Activated CD8-positive, alpha-beta memory T cell treated with anti-CD3 and anti-CD28 coated beads for 4 hours (primary cell): ENCODE results near the gene GNAO1.
"Not testable (repeated sequence)": the region's sequence is repeated elsewhere in the genome, so short reads cannot be mapped to it uniquely, and the experiment has no call there.

ENCODE experiments used
- DNase-seq, 2 donors: peaks; one replicate each; pipeline ENCODE4 v3.0.0-alpha.2; 2020; ENCODE audit warnings: low read depth in 2 of 2

The GNAO1 gene

DNA sequence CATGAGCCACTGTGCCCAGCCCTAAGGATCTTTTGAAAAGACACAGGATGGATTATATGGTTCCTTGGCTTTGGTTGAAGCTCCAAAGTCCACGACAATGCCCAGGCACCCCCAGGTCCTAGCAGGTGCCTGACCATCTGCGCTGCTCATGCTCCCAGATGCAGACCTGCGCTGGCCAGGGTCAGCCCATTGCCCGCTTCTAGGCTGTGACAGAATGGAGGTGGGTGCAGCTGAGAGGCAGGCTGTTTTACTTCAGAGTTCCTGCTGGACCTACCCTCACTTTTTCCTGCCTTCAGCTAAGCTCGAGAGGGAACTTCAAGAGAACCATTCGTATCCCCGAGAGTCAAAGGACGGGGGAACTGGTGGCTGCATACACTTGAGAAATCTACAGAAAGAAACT lies 173.6 kb downstream of the GNAO1 start:
- no peak for DNase-seq

DNA sequence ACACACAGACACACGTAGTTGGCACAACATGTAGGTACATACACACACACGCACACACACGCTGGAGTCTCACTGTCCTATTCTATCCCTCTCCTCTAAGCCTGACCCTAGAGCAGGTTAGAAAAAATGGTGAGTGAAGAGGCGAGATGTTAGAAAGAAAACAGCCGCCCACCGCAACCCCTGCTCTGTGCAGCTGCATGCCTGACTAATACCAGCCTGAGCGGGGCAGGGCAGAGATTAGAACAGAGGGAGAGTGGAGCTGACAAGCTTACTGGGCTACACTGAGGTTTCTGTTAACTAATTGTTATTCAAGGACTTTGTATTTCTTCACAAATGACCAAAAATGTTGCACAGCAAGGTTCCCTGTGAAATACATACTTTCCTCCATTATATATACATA lies 174.3 kb downstream of the GNAO1 start:
- no peak for DNase-seq

DNA sequence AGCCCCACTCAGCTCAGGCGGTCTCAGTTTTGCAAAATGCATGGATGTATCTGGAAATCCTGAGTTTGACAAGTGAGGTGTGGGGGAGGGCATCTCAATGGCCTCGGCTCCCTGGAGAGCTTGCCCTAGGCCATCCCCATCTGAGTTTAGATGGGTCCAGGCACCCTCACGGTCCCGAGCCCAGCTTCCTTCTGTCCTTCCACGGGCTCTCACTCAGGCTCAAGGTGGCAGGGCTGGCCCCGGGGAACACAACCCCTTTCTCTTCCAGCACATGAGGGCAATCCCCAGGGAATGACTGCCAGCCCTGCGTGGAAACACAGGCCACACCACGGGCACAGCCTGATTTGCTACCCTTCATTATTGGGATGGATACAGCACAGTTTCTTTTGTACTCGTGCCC lies 175.7 kb downstream of the GNAO1 start:
- DNase-seq, result no peak

DNA sequence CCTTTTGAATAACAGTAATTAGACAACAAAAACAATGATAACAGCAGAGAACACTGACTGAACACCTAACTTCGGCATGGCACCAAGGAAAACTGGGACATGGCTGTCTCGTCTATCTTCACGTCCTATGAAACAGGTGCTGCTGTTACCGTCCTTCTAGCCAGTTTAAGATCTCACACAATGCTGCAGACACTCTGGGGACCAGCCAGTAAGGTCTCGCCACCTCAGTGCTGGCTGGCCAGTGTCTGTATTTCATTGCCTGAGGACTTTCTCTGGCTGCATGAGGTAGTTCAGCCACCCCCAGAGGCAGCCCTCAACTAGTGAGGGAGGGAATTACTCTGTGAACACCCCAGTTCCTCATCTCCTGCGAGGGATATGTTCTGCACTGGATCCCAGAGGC lies 176.5 kb downstream of the GNAO1 start:
- DNase-seq, result no peak

DNA sequence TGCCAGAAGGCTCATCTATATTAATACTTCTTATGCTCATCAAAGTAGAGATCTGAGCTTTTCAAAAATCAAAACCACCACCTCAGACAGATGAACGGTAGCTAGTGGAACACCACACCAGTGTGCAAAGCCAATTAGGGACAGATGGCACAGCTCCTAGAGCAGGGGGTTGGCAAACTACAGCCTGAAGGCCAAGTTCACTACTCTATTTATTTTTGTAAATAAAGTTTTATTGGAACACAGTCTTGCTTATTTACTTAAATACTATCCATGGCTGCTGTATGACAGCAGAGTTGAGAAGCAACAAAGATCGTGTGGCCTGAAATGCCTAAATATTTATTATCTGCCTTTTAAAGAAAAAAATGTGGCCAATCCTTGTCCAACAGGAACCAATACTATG lies 177.3 kb downstream of the GNAO1 start:
- no peak for DNase-seq

DNA sequence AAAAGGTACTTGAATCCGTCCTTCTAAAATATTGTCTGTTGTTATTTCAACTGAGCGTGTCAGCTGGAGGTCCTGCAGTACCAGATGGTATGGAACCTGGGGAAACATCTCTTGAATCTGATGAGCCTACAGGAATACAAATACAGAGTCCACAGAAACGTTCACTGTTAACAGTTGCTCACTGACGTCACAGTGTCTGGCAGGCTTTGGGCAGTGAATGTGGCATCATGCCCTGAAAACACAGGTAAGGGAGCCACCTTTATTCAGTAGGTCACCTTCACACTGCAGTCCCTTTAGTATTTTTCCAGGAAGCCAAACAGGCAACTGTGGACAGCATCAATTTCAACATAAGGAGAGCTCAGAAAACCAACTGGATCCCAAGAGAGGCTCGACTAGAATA lies 177.9 kb downstream of the GNAO1 start:
- DNase-seq, result no peak

DNA sequence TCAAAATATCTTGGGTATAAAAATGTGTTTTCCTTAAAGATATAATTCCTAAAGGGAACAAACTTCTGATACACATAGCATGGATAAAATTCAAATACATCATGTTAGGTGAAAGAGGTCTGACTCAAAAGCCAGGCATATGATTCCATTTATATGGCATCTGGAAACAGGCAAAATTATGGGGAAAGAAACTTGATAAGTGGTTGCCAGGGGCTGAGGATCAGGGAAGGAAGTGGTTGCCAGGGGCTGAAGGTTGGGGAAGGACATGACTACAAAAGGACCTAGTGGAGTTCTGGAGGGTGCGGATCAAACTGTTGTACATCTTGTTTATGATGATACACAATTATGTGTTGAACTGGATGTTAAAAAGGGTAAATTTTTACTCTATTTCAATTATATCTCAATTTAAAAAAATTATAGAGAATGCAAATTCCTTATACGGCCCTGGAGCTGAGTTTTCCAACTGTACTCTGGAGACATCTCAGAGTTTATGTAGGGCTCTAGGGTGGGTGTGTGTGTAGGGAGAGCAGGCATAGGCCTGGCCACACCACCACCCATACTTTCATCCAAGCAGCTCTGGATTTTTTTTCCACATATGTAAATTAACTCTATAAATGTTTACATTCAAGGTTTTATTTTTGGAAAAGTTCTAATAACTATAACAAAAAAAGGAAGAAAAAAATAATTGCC lies 179.0 kb downstream of the GNAO1 start:
- no peak for DNase-seq

DNA sequence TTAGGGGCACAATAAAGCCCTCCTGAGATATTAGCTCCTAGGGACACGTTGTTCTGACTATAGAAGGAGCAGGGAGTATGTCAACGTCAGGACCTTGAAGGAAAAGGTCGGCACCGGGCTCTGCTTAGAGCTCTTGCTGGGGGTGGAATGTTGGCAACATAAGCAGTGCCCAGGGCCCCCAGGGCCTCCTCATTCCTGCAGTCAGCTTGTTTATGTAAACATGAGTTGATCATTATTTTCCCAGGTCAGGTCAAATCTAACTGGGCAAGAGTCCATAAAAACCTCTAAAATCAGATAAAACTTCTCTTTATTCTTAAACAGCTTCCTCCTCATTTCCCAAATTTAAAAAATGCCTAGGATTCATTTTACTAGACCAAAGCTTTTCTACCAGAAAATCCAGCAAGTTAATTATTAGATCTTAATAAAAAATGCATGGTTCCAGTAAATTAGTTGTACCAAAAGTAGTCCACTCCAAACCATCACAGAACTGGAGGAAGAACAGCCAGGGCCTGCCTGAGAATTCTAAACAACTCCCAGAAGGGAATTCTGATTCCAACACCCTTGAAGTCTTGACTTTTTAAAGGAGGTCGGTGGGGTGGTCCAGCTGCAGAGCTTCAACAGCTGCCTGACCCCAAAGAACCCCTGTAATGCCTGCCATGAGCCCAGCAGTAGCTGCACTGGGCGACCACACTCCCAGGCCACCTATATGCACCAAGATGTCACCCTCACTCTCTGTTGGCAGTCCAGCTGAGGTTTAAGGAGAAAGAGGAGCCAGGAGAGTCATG lies 179.8 kb downstream of the GNAO1 start:
- no peak for DNase-seq

DNA sequence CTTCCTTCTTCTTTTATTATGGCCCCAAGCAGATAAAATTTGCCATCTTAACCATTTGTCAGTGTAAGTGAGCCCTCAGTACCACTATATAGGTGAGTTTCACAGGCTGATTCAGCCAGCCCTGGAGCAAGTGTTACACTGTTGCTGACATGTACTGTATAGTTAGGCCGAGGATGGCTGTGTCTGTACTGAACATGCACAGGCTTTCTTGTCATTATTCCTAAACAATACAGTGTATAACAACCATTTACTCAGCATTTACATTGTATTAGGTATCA lies 180.3 kb downstream of the GNAO1 start:
- no peak for DNase-seq

DNA sequence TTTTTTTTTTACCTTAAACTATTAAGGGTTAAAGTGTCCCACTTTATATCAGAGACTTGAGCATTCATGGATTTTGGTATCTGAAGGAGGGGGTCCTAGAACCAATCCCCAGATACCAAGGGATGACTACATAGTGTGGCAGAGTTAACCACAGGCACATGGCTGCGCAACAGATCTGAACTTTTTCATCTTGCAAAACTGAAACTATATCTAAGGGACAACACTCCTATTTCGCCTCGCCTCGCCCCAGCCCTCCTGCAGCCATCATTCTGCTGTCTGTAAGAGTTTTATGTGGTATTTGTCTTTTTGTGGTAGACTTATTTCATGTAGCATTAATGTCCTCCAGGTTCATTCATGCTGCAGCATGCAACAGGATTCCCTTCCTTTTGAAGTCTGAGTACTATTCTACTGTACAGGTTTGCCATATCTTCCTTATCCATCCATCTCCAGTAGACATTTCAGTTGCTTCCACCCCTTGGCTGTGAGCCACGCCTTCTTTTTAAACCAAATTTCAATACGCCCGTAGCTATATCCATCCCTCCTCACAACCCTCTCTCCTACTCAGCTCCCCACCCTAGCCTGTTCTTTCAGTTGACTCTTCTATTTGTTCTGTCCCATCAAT lies 180.8 kb downstream of the GNAO1 start:
- DNase-seq, result no peak

DNA sequence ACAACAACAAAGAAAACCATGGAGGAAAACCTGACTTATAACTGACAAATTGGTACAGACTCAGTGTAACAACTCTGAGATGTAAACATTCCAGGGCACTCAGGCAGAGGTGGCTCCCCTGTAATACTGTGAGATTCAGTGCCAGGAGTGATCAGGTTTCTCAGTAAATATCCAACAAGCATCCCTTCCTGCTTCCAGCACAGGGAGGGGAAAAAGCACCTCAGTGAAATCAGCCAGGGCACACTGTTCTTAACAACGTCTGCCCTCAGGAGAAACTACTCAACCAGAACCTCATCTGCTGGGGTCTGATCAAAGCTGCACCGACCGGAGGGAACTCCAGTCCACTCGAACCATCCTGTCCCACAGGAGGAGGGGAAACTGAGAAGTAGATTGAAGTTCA lies 181.7 kb downstream of the GNAO1 start:
- no peak for DNase-seq

DNA sequence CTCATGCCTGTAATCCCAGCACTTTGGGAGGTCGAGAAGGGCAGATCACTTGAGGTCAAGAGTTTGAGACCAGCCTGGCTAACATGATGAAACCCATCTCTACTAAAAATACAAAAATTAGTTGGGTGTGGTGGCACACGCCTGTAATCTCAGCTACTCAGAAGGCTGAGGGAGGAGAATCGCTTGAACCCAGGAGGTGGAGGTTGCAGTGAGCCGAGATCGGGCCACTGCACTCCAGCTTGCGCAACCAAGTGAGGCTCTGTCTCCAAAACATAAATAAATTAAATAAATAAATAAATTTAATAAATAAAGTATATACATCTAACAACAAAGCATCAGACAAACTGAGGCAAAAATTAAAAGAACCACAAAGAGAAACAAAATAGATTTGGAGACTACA lies 184.5 kb downstream of the GNAO1 start:
- not testable (repeated sequence) for DNase-seq

DNA sequence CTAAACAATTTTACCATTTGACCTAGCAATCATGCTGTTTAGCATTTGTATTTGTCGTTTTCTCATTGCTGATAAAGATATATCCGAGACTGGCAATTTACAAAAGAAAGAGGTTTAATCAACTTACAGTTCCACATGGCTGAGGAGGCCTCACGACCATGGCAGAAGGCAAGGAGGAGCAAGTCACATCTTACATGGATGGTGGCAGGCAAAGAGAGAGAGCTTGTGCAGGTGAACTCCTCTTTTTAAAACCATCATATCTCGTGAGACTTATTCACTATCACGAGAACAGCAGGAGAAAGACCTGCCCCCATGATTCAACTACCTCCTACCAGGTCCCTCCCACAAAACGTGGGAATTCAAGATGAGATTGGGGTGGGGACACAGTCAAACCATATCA lies 187.8 kb downstream of the GNAO1 start:
- not testable (repeated sequence) for DNase-seq

DNA sequence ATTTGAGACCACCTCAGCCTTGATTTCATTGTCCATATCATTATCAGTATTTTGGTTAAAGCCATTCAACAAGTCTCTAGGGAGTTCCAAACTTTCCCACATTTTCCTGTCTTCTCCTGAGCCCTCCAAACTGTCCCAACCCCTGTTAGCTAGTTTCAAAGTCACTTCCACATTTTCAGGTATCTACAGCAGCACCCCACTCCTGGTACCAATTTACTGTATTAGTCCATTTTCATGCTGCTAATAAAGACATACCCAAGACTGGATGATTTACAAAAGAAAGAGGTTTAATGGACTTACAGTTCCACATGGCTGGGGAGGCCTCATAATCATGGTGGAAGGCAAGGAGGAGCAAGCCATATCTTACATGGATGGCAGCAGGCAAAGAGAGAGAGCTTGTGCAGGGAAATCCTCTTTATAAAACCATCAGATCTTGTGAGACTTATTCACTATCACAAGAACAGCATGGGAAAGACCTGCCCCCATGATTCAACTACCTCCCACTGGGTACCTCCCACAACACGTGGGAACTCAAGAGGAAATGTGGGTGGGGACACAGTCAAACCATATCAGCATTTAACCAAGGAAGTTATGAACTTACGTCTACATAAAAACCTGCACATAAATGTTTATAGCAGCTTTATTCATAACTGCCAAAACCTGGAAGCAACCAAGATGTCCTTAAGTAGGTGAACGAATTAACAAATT lies 189.6 kb downstream of the GNAO1 start:
- DNase-seq, result not testable (repeated sequence)

DNA sequence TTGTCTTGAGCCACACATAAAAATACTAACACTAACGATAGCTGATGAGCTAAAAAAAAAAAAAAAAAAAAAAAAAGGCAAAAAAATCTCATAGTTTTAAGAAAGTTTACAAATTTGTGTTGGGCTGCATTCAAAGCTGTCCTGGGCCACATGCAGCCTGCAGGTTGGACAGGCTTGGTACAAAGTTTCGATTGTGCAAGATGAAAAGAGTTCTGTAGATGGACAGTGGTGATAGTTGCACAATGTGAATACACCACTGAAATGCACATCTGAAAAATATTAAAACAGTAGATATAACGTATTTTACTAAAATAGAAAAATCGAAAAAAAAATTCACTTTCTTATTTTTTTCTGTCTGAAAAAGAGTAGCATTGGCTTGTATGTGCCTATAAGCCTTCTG lies 191.2 kb downstream of the GNAO1 start:
- no peak for DNase-seq

DNA sequence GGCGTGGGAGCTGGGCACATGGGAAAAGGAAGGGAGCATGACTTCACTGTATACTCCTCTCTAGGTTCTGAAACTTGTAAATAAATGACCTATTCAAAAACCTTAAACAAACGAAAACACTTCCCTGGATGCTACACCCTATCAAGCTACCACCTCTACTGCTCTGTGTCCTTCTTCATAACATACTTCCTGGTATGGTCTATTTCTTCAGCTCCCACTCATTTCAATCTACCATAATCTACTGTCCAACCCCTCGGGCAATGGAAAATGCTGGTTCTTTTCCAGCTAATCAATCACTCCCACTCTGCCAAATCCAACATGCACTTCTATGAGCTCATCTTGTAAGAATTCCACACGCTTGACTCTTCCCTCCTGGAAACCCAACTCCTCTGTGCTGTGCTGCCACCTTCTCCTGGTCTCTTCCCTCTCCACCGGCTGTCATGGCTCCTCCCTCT lies 191.6 kb downstream of the GNAO1 start:
- no peak for DNase-seq

DNA sequence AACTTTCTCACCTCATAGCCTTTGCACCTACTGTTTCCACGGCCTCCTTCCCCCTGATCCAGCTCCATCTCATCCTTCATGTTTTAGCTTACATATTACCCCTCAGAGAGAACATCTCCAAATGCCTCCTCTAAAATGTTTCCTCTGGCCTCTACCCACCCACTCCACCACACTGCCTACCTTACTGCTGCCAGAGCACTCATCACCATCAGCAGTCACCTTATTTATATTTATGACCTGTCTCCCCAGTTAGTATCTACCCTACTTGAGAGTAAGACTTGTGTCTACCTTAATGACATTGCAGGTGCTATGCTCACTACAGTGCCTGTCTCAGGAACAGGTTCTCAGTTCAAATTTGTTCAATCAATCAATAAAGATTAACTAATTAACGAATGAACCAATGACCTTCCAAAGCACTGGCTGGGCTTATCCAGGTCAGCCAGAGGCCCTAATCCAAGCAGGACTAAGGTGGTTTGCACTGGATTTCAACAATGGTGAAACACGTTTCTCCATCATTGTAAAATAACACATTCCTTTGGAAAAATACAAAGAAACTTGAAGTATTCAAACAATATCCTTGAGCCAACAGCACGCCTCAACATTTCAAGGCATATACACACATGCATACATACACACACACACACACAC lies 192.9 kb downstream of the GNAO1 start:
- no peak for DNase-seq

DNA sequence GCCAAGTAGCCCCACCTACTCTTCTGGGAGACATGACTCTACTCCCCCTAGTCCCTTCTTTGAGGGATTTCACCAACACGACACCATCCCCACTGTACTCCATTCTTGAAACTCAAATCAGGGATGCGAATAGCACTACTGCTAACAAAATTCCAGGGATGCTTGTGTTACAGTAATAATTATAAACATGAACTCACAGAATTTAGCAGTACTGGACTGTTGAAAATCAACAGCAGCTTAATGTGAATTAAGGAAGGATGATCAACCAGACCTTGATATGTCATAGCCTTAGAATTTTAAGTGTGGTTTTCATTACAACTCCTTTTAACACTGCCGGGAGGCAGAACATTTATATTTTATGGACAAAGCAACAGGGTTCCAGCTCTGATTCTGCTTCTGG lies 196.1 kb downstream of the GNAO1 start:
- DNase-seq, result no peak

DNA sequence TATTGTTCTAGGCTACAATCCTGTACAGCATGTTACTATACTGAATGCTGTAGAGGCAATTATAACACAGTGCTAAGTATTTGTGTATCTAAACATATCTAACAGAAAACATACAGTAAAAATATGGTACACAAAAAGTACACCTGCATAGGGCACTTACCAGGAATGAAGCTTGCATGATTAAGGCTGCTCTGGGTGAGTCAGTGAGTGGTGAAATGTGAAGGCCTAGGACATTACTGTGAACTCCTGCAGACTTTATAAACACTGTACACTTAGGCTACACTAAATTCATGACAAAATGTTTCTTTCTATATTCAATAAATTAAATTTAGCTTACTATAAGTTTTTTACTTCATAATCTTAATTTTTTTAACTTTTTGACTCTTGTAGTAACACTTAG lies 196.9 kb downstream of the GNAO1 start:
- DNase-seq, result no peak

DNA sequence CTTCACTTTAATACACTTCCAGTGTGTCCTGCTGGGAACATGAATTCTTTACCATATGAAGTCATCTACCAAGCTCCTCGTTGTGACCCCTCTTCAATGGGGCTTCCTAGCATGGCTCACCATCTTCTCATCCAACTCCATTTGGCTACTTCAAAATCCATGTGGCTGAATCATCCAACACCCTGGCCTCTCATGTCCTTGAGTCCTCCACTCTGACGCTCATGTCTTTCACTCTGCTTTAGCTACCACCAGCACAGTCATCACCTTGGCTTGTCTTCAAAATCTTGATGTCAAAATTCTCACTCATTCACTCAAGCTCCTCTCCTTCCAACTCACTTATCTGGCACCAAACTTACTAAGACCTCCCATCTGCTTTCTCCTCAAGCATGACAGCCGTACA lies 198.3 kb downstream of the GNAO1 start:
- DNase-seq, result no peak

DNA sequence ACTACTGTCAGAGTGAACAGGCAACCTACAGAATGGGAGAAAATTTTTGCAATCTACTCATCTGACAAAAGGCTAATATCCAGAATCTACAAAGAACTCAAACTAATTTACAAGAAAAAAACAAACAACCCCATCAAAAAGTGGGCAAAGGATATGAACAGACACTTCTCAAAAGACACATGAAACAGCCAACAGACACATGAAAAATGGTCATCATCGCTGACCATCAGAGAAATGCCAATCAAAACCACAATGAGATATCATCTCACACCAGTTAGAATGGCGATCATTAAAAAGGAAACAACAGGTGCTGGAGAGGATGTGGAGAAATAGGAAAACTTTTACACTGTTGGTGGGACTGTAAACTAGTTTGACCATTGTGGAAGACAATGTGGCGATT lies 205.4 kb downstream of the GNAO1 start:
- DNase-seq, result not testable (repeated sequence)

DNA sequence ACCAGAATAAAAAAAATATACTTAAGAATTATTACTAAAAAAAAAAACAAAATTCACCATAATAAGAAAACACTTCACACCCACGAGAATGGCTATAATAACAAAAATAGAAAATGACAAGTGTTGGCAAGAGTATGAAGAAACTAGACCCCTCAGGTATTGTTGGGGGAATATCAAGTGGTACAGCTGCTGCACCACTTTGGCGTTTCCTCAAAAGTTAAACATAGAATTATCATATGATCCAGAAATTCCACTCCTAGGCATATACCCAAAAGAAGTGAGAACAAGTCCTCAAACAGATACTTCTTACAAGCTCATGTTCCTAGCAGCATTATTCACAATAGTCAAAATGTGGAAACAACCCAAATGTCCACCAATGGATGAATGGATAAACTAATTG lies 207.8 kb downstream of the GNAO1 start:
- no peak for DNase-seq
